ENCODE measurements around the gene BCAR1.

The BCAR1 gene, protein sequence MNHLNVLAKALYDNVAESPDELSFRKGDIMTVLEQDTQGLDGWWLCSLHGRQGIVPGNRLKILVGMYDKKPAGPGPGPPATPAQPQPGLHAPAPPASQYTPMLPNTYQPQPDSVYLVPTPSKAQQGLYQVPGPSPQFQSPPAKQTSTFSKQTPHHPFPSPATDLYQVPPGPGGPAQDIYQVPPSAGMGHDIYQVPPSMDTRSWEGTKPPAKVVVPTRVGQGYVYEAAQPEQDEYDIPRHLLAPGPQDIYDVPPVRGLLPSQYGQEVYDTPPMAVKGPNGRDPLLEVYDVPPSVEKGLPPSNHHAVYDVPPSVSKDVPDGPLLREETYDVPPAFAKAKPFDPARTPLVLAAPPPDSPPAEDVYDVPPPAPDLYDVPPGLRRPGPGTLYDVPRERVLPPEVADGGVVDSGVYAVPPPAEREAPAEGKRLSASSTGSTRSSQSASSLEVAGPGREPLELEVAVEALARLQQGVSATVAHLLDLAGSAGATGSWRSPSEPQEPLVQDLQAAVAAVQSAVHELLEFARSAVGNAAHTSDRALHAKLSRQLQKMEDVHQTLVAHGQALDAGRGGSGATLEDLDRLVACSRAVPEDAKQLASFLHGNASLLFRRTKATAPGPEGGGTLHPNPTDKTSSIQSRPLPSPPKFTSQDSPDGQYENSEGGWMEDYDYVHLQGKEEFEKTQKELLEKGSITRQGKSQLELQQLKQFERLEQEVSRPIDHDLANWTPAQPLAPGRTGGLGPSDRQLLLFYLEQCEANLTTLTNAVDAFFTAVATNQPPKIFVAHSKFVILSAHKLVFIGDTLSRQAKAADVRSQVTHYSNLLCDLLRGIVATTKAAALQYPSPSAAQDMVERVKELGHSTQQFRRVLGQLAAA

DNA sequence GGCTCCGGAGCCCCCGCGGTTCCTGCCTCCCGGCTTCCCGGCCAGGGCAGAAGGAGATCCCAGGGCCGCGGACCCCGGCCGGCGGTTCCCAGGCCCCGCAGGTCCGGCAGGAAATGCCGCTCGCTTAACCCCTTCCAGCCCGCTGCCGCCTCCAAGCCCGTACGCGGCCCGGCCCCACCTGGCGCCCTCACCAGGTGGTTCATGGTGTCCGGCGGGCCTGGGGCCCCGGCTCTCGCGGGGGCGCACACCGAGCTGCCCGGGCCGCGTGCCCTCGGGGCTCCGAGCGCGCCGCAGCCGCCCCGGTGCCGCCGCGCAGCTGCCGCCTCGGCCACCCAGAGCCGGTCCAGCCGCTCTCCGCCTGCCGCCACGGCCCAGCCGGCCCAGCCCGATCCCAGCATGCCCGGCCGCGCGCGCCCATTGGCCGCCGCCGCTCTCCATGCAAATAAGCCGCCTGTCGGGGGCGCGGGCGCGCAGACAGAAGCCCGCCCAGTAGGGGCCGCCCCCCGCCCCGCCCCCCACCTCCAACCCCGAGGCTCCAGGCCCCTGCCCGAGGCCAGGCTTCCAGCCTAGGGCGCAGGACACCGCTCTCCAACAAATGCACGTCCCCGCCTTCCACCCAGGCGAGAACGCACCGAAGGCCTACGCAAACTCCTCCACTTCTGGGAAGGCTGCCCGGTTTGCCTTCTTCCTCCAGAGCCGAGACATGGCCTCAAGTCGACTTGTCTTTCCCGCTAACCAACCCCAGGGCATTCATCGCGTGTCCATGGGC, at the start of gene BCAR1:
Gene BCAR1, minus strand, starts transcription at position 345 of the 769 bp plus-strand sequence. Its CDS starts 142 bp downstream, at position 203.
- peak within 1 kb of the TSS; percentile 97 for H3K4me3 ChIP-seq (ENCODE audit: low read length)
- DNase-seq (ENCODE audit: low read depth) = peak; percentile 75
- TF ChIP-seq, protein P1, sequence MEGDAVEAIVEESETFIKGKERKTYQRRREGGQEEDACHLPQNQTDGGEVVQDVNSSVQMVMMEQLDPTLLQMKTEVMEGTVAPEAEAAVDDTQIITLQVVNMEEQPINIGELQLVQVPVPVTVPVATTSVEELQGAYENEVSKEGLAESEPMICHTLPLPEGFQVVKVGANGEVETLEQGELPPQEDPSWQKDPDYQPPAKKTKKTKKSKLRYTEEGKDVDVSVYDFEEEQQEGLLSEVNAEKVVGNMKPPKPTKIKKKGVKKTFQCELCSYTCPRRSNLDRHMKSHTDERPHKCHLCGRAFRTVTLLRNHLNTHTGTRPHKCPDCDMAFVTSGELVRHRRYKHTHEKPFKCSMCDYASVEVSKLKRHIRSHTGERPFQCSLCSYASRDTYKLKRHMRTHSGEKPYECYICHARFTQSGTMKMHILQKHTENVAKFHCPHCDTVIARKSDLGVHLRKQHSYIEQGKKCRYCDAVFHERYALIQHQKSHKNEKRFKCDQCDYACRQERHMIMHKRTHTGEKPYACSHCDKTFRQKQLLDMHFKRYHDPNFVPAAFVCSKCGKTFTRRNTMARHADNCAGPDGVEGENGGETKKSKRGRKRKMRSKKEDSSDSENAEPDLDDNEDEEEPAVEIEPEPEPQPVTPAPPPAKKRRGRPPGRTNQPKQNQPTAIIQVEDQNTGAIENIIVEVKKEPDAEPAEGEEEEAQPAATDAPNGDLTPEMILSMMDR (conservative IDR thresholded peaks at IDR 0.05; ENCODE audit: low read depth, low read length) = no peak

DNA sequence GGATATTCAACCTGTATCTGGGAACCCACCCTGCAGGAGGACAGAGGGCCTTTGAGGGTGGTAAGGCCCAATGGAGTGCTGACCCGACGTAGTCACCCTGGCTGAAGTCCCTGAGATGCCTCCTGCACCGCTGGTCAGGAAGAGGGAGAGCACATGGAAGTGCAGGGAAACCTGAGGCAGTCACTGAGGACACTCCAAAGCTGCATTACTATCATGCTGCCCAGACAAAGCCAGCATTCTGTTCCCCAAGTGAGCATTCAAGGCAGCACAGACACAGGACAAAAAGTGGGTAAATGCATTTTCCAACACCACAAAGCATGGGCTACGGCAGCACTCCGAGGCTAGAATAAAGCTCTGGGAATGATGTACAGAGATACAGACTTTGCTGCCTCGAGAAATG, 46.8 kb upstream of the BCAR1 start:
- TF ChIP-seq, protein P1 (conservative IDR thresholded peaks at IDR 0.05; ENCODE audit: low read depth, low read length) = no peak
- no peak overlapping the region for H3K4me3 ChIP-seq (ENCODE audit: low read length)
- DNase-seq (ENCODE audit: low read depth) = no peak

DNA sequence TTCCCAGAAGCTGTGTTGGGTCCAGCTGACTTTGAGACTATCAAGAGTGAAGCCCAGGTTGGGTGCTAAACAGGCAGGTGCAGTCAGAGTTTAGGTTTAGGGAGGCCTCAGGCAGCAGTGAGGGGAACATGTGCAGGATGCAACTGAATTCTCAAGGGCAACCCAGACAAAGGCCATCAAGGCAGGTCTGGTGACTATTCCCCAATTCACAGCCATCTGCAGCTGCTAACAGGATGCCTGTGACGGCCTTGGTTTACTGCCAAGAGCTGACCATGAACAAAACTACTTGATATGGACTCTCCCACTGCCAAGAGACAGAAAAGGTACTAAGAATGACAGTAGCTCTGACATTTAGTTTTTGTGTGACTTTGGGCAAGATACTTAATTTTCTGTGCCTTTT, 45.2 kb upstream of the BCAR1 start:
- no peak for DNase-seq (ENCODE audit: low read depth)
- no peak overlapping the region for H3K4me3 ChIP-seq (ENCODE audit: low read length)
- TF ChIP-seq, protein P1 (conservative IDR thresholded peaks at IDR 0.05; ENCODE audit: low read depth, low read length) = no peak

DNA sequence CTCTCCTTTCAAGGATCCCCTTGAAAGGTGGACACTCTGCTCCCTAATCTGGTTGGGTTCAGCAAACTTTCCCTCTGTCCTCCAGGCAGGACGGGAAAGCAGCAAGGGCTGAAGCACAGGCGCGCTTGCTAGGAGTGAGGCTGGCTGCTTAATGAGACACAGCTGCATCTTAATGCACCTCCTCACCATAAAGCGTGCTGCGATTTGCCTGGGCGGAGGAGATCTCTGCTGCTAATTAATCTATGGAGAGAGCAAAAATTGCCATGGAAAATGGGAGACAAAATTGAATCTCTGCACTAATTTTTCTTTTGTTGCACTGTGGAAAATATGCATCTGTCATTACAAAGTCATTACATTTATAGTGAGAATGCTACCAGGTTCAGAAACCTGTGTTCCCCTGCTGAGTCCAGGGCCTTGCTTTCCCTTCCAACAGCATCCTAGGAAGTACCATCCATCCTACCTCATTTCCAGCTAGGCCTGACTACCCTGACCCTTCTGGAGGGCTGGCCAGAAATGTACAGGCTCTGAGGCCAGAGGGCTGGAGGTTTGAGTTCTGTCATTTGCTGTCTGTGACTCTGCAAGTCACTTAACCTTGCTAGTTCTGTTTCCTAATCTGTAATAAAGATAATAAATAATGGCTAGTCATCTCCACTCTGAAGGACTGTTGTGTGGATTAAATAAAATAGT, 43.5 kb upstream of the BCAR1 start:
- no peak overlapping the region for H3K4me3 ChIP-seq (ENCODE audit: low read length)
- DNase-seq (ENCODE audit: low read depth) = no peak
- TF ChIP-seq, protein P1 (conservative IDR thresholded peaks at IDR 0.05; ENCODE audit: low read depth, low read length) = no peak

DNA sequence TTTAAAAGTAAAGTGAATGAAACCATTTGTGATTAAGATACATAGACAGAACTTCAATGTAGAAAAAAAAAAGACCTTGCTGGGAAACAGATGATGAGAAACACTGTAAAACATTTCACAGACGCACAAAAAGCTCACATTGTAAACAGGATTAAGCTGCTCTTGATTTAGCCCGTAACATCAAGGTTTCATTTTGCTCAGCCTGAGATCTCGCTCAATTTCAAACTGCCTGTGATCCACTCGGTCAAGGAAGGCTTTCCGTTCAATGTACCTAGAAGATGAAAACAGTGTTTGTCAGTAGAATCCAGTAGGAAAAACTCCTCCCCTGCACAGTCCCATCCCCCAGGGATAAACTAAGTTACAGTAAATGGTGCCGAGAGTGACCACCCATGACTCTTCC, 42.3 kb upstream of the BCAR1 start:
- H3K4me3 ChIP-seq (ENCODE audit: low read length) = no peak overlapping the region
- TF ChIP-seq, protein P1 (conservative IDR thresholded peaks at IDR 0.05; ENCODE audit: low read depth, low read length) = no peak
- no peak for DNase-seq (ENCODE audit: low read depth)

DNA sequence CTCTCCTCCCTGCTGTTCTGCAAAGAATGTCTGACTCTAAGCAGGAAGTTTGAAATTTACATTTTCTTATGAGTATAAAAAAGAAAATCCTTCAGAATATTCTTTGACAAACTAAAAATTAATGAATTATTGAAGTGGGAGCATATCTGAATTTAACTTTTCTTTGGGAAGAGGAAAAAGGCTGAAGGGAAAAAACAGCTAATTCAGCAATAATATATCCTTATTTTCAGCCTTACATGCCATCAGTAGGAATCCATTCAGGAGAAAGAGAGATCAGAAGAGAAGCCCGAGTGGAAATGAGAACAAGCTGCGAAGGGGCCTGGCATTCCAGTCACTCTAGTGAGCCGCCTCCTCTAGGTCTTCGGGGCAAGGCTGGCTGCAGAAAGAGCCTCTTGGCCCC, 41.7 kb upstream of the BCAR1 start:
- H3K4me3 ChIP-seq (ENCODE audit: low read length) = no peak overlapping the region

More for the DNA sequence above, 41.7 kb upstream of the BCAR1 start:
- TF ChIP-seq, protein P1 (conservative IDR thresholded peaks at IDR 0.05; ENCODE audit: low read depth, low read length) = no peak
- DNase-seq (ENCODE audit: low read depth) = no peak
